ENCODE results near the gene SIN3B.

SIN3B gene, protein sequence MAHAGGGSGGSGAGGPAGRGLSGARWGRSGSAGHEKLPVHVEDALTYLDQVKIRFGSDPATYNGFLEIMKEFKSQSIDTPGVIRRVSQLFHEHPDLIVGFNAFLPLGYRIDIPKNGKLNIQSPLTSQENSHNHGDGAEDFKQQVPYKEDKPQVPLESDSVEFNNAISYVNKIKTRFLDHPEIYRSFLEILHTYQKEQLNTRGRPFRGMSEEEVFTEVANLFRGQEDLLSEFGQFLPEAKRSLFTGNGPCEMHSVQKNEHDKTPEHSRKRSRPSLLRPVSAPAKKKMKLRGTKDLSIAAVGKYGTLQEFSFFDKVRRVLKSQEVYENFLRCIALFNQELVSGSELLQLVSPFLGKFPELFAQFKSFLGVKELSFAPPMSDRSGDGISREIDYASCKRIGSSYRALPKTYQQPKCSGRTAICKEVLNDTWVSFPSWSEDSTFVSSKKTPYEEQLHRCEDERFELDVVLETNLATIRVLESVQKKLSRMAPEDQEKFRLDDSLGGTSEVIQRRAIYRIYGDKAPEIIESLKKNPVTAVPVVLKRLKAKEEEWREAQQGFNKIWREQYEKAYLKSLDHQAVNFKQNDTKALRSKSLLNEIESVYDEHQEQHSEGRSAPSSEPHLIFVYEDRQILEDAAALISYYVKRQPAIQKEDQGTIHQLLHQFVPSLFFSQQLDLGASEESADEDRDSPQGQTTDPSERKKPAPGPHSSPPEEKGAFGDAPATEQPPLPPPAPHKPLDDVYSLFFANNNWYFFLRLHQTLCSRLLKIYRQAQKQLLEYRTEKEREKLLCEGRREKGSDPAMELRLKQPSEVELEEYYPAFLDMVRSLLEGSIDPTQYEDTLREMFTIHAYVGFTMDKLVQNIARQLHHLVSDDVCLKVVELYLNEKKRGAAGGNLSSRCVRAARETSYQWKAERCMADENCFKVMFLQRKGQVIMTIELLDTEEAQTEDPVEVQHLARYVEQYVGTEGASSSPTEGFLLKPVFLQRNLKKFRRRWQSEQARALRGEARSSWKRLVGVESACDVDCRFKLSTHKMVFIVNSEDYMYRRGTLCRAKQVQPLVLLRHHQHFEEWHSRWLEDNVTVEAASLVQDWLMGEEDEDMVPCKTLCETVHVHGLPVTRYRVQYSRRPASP

DNA sequence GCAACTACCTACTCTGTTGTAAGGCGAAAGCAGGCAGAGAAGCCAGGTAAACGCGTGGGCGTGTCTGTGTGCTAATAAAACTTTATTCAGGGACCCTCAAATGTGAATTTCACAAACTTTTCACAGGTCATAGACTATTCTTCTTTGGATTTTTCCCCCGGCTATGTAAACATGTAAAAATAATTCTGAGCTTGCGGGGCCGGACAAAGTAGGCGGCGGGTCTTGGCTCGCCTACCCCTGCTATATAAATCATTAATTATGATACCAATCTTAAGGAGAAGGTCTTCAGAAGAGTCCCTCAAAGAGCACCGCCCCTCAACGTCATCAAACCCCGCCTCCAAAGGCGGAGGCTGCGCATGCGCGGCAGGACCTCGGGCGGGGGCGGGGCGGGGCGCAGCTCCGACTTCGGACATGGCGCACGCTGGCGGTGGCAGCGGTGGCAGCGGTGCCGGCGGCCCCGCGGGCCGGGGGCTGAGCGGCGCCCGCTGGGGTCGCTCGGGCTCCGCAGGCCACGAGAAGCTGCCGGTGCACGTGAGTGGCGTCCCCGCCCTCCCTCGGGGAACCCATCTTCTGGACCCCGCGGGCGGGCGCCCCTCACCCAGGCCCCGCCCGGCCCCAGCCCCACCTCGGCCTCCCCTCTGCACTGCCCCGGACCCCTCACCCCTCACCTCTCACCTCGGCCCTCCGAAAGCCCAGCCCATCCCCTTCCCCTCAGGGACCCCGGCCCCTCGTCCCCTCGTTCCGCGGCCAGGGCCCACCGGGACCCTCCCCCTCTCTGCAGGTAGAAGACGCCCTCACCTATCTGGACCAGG, at the start of gene SIN3B:
Gene SIN3B (plus strand): TSS at position 389 of the 812 bp plus-strand sequence. CDS start 23 bp downstream, at position 412.
- in situ Hi-C loops (cut with HindIII; ENCODE audit: low sequenced_read_pairs) = no loop called here

DNA sequence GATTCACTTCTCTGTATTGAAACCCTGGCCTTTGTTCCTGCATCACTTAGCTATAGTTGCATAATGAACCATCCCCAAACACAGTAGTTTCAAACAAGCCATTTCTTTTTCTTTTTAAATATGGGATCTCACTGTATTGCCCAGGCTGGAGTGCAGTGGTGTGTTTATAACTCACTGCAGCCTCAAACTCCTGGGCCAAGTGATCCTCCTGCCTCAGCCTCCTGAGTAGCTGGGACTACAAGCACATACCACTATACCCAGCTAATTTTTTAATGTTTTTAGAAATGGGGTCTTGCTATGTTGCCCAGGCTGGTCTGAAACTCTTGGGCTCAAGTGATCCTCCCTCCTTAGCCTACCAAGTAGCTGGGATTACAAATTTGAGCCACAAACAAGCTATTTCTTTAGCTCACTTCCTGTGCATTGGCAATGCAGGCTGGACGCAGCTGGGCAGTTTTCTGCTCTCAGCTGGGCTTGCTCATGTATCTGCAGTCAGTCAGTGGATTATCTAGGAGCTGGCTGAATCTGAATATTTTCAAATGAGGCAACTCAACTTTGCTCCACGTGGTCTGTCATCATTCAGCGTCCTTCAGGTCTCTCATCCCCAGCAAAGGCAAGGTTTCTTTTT, 49.5 kb upstream of the SIN3B start:
- in situ Hi-C loops (cut with HindIII; ENCODE audit: low sequenced_read_pairs) = no loop called here

DNA sequence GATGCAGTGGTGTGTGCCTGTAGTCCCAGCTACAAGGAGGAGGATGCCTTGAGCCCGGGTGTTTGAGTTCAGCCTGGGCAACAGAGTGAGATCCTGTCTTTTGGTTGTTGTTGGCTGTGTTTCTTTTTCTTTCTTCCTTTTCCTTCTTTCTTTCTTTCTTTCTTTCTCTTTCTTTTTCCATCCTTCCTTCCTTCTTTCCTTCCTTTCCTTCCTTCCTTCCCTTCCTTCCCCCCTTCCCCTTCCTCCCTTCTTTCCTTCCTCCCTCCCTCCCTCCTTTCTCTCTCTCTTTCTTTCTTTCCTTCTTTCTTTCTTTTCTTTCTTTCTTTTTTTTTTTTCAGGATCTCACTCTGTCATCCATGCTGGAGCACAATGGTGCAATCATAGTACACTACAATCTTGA, 46.5 kb upstream of the SIN3B start:
- in situ Hi-C loops (cut with HindIII; ENCODE audit: low sequenced_read_pairs) = no loop called here

DNA sequence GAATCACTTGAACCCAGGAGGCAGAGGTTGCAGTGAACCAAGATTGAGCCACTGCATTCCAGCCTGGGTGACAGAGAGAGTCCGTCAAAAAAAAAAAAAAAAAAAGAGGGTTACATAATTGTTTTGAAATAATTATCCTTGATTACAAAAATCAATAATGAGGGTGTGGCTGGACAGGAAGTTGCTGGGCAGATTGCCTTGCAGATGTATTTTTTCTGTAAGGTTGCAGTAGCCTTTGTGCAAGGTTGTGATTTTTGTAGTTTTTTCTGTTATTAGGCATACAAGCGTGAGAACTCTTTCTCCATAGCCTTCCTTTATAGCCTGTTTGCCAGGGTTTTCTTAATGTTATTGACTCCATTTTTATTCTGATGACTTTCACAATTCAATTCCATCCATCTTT, 40.7 kb upstream of the SIN3B start:
- in situ Hi-C loops (cut with HindIII; ENCODE audit: low sequenced_read_pairs) = no loop called here

DNA sequence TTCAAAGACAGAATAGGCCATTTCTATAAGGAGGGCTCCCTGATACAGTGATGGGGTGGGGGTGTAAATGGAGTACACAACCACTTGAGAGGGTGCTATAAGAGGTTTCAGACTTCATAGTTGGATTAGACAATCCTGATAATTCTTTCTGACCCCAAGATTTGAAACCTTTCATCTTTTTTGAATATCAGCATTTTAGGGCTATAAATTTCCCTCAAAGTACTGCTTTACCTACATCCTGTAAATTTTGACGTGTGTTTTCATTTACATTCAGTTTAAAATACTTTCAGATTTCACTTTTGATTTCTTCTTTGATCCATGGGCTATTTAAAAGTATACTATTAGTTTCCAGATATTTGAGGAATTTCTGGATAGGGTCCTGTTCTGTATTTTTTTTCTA, 40.0 kb upstream of the SIN3B start:
- in situ Hi-C loops (cut with HindIII; ENCODE audit: low sequenced_read_pairs) = no loop called here

DNA sequence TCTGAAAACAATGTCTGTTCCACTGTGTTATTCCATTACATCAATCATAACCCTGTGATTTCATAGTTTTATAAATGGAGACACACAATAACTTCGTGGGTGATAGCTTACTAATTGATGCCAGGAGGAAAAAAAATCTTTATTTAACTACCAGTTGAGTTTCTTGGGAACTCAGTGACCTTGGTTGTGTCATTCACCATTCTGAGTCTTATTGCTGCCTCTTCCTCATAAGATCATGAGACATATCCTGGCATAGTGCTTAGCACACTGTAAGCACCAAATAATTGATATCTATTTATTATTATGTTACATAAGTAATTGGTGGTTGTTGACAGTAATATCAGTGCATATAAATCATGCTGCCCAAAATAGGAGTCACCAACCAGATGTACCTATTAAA, 39.1 kb upstream of the SIN3B start:
- in situ Hi-C loops (cut with HindIII; ENCODE audit: low sequenced_read_pairs) = loop anchor here (5.0 to 10.0 kb wide), 3 partner anchors 58 to 245 kb away; no protein-coding TSS in a partner anchor

DNA sequence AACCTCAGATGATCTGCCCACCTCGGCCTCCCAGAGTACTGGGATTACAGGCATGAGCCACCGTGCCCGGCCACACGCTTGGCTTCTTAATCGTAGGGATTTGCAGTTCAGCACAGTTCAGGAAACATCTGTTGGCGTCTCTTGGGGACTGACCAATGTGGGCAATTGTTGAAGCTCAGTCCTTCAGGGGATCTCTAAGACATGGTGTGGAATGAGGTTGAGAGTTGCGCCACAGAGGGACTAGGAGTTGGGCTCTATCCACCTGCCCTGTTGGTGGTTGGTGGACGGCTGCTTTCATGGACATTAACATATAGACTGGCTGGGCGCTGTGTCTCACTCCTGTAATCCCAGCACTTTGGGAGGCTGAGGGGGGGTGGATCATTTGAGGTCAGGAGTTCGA, 37.3 kb upstream of the SIN3B start:
- in situ Hi-C loops (cut with HindIII; ENCODE audit: low sequenced_read_pairs) = loop anchor here (5.0 to 10.0 kb wide), 3 partner anchors 60 to 243 kb away; no protein-coding TSS in a partner anchor

DNA sequence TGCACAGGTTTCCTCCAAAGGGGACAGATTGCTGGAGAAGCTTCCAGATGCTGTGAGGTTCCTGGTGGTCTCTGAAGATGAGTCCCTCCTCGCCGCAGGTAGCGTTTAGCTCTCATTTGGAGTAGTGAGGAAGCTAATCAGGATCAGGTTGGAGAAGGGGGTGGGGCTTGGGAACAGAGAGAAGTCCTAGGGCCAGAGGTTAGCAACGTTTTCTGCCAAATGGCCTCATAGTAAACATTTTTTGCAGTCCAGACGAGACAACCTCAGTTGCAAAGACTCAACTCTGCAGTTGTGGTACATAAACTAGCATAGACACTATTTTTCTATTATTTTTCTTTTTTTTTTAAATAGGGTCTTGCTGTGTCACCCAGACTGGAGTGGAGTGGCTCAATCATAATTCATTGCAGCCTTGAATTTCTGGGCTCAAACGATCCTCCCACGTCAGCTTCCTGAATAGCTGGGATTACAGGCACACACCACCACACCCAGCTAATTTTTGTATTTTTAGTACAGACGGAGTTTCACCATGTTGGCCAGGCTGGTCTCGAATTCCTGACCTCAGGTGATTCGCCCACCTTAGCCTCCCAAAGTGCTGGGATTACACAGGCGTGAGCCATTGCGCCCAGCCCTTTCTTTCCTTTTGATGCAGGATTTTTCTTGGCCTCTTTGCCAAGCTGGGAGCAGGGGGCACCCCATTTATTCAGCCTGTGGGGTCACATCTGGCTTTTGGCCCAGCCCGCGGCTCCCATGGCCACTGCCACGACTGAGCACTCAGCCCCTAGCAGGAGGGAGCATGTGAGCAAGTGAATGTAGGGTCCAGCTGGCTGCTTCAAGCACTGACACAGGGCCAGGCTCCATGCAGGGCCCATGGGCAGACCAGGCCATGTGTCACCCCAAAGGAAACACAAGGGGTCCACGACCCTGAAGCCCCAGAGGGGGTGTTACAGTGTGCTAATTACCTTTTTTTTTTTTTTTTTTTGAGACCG, 34.4 kb upstream of the SIN3B start:
- in situ Hi-C loops (cut with HindIII; ENCODE audit: low sequenced_read_pairs) = loop anchor here (5.0 to 10.0 kb wide), 3 partner anchors 62 to 240 kb away; no protein-coding TSS in a partner anchor

DNA sequence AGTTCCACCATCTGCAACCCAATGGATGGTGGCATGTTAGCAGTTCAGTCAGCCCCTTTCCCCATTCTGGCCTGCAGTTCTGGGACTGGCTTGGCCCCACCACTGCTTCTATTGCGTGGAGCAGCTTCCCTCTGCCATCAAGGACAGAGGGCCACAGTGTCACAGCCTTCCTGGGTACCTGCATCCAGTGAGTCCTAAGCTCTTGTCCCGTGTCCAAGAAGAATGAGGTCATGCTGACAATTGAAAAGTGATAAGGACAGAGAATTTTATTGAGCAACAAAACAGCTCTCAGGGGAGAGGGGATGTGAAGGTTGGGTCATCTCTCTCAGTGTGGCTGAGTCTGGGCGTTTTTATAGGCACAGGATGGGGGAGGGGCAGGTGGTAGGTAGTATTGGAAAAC, 33.5 kb upstream of the SIN3B start:
- in situ Hi-C loops (cut with HindIII; ENCODE audit: low sequenced_read_pairs) = loop anchor here (10.0 kb wide), 2 partner anchors 169 to 239 kb away; no protein-coding TSS in a partner anchor

DNA sequence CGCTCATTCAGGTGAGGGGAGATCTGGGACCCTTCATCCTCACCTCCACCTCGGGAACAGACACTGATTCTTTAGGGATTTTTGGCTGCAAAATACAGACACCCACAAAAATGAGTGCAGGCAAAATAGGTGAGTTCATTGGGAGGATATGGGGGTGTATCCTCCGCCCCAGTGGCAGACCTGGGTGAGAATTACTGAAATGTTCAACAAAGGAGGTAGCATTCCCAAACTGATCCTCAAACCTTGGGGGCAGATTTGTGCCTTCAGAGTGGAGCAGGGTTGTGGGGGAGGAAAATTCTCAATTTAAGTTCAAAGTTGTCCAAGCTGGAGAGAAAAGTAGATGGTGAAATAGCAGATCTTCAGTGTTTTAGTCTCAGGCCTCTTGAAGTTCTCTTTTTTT, 31.3 kb upstream of the SIN3B start:
- in situ Hi-C loops (cut with HindIII; ENCODE audit: low sequenced_read_pairs) = loop anchor here (10.0 kb wide), 2 partner anchors 167 to 237 kb away; no protein-coding TSS in a partner anchor

DNA sequence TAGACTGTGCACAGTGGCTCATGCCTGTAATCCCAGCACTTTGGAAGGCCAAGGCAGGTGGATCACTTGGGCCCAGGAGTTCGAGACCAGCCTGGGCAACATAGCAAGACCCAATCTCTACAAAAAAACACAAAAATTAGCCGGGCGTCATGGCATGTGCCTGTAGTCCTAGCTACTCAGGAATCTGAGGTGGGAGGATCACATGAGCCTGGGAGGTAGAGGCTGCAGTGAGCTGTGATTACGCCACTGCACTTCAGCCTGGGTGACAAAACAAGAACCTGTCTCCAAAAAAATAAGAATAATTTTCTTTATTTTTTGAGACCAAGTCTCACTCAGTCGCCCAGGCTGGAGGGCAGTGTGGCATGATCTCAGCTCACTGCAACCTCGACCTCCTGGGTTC, 30.9 kb upstream of the SIN3B start:
- in situ Hi-C loops (cut with HindIII; ENCODE audit: low sequenced_read_pairs) = loop anchor here (10.0 kb wide), 2 partner anchors 166 to 236 kb away; no protein-coding TSS in a partner anchor

DNA sequence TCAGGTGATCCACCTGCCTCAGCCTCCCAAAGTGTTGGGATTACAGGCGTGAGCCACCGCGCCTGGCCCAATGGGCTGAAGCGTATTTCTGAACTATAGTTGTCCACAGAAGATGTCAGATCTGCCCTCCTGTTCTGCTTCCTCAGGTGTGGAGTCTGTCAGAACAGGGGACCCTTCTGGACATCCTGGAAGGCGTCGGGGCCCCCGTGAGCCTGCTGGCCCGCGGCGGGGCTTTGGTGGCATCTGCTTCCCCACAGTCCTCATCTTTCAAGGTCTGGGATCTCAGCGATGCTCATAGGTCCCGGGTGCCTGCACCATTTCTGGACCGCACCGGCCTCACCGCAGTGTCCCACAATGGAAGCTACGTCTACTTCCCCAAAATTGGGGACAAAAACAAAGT, 29.5 kb upstream of the SIN3B start:
- in situ Hi-C loops (cut with HindIII; ENCODE audit: low sequenced_read_pairs) = loop anchor here (10.0 kb wide), 2 partner anchors 165 to 235 kb away; no protein-coding TSS in a partner anchor

DNA sequence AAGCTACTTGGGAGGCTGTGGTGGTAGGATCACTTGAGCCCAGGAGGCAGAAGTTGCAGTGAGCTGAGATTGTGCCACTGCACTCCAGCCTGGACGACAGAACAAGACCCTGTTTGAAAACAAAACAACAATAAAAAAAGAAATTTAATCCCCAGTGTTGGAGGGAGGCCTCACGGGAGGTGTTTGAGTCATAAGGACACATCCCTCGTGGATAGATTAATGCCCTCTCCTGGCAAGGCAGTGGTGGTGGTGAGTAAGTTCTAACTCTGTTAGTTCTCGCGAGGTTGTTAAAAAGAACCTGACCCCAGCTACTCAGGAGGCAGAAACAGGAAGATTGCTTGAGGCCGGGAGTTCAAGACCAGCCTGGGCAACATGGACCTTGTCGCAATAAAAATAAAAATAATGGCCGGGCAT, 27.6 kb upstream of the SIN3B start:
- in situ Hi-C loops (cut with HindIII; ENCODE audit: low sequenced_read_pairs) = no loop called here

DNA sequence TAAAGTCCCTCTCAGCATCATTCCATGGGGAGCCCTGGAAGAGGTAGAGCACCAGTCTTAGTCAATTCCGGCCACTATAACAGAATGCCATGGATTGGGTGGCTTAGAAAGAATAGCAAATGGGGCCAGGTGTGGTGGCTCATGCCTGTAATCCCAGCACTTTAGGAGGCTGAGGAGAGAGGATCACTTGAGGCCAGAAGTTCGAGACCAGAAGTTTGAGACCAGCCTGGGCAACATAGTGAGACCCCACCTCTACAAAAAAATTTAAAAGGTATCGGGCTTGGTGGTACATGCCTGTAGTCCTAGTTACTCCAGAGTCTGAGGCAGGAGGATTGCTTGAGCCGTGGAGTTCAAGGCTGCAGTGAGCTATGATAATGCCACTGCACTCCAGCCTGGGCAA, 25.0 kb upstream of the SIN3B start:
- in situ Hi-C loops (cut with HindIII; ENCODE audit: low sequenced_read_pairs) = no loop called here

DNA sequence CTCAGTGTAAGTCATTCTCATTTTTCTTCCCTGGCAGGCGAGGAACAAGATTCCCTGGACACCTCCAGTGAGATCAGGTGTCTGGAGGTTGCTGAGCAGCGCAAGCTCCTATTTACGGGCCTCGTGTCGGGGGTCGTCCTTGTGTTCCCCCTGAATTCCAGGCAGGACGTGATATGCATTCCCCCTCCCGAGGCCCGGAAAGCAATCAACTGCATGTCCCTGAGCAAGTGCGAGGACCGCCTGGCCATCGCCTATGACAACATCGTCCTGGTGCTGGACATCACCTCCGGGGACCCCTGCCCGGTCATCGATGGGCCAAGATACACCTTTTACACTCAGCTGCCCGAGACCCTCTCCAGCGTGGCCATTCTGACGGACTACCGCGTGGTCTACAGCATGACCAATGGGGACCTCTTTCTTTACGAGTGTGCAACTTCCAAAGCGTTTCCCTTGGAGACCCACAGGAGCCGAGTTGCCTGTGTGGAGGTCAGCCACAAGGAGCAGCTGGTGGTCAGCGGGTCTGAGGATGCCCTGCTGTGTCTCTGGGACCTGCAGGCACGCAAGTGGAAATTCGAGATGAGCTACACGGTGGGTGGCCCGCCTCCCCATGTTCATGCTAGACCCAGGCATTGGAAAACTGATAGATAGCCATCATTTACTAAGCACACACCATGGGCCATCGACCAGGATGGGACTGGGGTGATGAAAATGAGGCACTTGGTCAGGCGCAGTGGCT, 21.5 kb upstream of the SIN3B start:
- in situ Hi-C loops (cut with HindIII; ENCODE audit: low sequenced_read_pairs) = no loop called here

DNA sequence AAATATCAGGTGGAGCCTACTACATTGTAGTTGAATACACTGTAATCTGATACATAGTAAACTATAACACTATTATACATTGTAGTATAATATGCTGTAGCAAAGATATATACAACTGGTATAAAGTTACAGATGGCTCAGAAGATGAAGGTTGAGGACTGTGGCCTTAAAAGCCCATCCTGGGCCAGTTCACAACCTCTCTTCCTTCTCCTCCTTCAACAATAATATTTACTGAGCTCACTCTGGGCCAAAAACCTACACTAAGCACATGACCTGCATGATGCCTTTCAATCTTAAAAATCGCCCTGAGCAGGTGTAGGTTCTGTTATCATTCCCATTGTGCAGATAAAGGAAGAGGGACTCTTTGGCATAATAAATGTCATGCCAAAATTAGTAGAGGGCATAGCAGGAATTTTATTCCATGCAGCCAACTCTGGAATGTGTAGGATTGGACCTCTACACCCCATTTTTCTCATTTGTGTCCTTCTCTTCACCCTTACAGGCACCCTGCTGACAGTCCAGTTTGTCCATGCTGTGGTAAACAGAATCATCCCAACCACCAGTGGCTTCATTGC, 14.6 kb upstream of the SIN3B start:
- in situ Hi-C loops (cut with HindIII; ENCODE audit: low sequenced_read_pairs) = no loop called here

DNA sequence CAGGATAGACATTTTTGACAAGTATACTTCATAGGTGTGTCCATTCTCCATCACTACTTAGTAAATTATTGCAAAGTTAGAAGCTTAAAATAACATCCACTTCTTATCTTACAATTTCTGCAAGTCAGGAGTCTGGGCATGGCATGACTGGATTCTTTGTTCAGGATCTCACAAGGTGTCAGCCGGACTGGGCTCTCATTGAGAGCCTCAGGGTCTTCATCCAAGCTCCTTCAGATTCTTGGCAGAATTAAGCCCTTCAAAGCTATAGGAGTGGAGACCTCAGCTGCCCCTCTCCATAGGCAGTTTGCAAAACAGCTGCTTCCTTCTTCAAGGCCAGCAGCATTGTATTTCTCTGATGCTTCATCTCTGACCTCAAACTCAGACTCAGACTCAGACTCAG, 9.1 kb upstream of the SIN3B start:
- in situ Hi-C loops (cut with HindIII; ENCODE audit: low sequenced_read_pairs) = loop anchor here (5.0 kb wide), 1 partner anchor 62 kb away; no protein-coding TSS in a partner anchor

All from endothelial cell of hepatic sinusoid (primary cell).